ENCODE data around the gene TPRN. TPM values are rescaled to one million over a fixed set of nuclear protein-coding genes. Genes with fewer than 3 reads are reported as not detected.
A peak's percentile ranks its signal among the peaks of the same experiment; 100 is the strongest.

Gene TPRN
- total RNA-seq, 1 experiment from 2014 or later, result 43.1 TPM

DNA sequence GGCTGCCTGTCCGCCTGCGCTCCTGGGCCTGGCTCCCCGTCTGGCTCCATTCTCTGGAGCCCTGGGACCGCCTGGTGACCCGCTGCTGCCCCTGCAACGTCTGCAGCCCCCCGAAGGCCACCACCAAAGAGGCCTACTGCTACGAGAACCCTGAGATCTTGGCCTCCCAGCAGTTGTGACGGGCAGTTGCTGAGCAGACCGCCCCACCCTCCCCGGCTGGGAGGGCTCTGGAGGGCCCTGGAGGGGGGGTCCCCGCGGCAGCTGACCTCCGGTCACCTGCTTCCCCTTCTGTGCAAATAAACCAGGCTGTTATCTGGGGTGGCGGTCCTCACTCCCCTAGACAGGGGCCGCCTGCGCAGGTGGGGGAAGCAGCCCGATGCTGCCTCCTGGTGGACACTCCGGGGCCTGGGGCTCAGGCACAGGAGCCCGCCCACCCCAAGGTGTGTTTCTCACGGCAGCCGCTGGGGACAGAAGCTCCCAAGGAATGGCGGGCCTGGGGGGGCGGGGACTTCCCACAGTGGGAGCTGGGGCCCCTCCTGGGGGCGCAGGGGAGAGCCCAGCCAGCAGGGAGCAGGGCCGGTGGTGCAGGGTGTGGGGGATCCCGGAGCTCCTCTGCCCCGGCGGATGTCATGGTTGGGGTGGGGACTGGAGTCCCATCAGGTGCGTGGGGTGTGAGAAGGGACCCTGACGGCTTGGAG, 35.8 kb upstream of the TPRN start (continued):
- TF ChIP-seq ETV6 (CRISPR knock-in tag; IDR thresholded peaks at IDR 0.05) (peak; percentile 43; the same call in 1 of the 2 replicates), ZNF423 (CRISPR knock-in tag; IDR thresholded peaks at IDR 0.05) (peak; percentile 87), CREM (CRISPR knock-in tag; IDR thresholded peaks at IDR 0.05) (no peak), CBFB (CRISPR knock-in tag; IDR thresholded peaks at IDR 0.05; ENCODE audit: low read depth) (no peak), SP1 (CRISPR knock-in tag; conservative IDR thresholded peaks at IDR 0.05) (peak; percentile 53; the same call in 1 of the 2 replicates), TEAD1 (CRISPR knock-in tag; IDR thresholded peaks at IDR 0.05) (peak; percentile 77)
- TF ChIP-seq, protein P1, sequence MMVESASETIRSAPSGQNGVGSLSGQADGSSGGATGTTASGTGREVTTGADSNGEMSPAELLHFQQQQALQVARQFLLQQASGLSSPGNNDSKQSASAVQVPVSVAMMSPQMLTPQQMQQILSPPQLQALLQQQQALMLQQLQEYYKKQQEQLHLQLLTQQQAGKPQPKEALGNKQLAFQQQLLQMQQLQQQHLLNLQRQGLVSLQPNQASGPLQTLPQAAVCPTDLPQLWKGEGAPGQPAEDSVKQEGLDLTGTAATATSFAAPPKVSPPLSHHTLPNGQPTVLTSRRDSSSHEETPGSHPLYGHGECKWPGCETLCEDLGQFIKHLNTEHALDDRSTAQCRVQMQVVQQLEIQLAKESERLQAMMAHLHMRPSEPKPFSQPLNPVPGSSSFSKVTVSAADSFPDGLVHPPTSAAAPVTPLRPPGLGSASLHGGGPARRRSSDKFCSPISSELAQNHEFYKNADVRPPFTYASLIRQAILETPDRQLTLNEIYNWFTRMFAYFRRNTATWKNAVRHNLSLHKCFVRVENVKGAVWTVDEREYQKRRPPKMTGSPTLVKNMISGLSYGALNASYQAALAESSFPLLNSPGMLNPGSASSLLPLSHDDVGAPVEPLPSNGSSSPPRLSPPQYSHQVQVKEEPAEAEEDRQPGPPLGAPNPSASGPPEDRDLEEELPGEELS (CRISPR knock-in tag; IDR thresholded peaks at IDR 0.05), result no peak
- TF ChIP-seq, protein P2, sequence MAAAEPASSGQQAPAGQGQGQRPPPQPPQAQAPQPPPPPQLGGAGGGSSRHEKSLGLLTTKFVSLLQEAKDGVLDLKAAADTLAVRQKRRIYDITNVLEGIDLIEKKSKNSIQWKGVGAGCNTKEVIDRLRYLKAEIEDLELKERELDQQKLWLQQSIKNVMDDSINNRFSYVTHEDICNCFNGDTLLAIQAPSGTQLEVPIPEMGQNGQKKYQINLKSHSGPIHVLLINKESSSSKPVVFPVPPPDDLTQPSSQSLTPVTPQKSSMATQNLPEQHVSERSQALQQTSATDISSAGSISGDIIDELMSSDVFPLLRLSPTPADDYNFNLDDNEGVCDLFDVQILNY (CRISPR knock-in tag; IDR thresholded peaks at IDR 0.05), result 0 out of 2 replicates have a peak, but pooled peaks have one; percentile 34
- TF ChIP-seq, protein P3, sequence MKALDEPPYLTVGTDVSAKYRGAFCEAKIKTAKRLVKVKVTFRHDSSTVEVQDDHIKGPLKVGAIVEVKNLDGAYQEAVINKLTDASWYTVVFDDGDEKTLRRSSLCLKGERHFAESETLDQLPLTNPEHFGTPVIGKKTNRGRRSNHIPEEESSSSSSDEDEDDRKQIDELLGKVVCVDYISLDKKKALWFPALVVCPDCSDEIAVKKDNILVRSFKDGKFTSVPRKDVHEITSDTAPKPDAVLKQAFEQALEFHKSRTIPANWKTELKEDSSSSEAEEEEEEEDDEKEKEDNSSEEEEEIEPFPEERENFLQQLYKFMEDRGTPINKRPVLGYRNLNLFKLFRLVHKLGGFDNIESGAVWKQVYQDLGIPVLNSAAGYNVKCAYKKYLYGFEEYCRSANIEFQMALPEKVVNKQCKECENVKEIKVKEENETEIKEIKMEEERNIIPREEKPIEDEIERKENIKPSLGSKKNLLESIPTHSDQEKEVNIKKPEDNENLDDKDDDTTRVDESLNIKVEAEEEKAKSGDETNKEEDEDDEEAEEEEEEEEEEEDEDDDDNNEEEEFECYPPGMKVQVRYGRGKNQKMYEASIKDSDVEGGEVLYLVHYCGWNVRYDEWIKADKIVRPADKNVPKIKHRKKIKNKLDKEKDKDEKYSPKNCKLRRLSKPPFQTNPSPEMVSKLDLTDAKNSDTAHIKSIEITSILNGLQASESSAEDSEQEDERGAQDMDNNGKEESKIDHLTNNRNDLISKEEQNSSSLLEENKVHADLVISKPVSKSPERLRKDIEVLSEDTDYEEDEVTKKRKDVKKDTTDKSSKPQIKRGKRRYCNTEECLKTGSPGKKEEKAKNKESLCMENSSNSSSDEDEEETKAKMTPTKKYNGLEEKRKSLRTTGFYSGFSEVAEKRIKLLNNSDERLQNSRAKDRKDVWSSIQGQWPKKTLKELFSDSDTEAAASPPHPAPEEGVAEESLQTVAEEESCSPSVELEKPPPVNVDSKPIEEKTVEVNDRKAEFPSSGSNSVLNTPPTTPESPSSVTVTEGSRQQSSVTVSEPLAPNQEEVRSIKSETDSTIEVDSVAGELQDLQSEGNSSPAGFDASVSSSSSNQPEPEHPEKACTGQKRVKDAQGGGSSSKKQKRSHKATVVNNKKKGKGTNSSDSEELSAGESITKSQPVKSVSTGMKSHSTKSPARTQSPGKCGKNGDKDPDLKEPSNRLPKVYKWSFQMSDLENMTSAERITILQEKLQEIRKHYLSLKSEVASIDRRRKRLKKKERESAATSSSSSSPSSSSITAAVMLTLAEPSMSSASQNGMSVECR (CRISPR knock-in tag; IDR thresholded peaks at IDR 0.05; ENCODE audit: borderline replicate concordance), result peak; percentile 84; the same call in 1 of the 2 replicates

DNA sequence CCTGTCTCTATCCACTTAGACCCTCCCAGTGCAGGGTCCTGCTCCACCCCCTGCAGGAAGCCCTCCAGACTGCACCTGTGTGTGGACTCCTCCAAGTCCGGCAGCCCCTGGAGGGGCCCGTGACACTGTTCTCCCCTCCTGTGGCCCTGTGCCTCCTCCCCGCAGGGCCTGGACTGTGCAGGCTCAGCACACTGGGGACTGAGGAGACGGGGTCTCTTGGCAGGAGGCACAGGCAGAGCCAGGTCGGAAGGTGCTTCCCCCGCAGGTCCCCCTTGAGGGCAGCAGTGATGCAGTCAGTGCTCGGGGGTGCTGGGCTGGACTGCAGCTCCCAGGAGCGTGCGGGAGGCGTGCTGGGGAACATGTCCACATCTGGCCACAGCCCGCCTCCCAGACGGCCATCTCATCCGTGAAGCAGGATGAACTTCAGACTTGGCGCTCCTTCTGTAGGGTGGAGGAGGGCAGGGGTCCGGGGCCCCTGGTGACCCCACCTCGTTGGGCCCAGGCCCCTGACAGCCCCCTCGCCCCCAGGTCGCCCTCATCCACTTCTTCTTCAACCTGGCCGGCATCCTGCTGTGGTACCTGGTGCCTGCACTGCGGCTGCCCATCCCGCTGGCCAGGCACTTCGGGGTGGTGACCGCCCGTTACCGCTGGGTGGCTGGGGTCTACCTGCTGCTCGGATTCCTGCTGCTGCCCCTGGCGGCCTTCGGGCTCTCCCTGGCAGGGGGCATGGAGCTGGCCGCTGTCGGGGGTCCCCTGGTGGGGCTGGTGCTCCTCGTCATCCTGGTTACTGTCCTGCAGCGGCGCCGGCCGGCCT, 35.1 kb upstream of the TPRN start:
- TF ChIP-seq ZNF423 (CRISPR knock-in tag; IDR thresholded peaks at IDR 0.05) (0 out of 2 replicates have a peak, but pooled peaks have one; percentile 8), FOXP1 (CRISPR knock-in tag; IDR thresholded peaks at IDR 0.05; ENCODE audit: borderline replicate concordance) (no peak), KAT7 (CRISPR knock-in tag; IDR thresholded peaks at IDR 0.05; ENCODE audit: borderline replicate concordance) (peak; percentile 84; the same call in 1 of the 2 replicates)
- TF ChIP-seq, protein P4, sequence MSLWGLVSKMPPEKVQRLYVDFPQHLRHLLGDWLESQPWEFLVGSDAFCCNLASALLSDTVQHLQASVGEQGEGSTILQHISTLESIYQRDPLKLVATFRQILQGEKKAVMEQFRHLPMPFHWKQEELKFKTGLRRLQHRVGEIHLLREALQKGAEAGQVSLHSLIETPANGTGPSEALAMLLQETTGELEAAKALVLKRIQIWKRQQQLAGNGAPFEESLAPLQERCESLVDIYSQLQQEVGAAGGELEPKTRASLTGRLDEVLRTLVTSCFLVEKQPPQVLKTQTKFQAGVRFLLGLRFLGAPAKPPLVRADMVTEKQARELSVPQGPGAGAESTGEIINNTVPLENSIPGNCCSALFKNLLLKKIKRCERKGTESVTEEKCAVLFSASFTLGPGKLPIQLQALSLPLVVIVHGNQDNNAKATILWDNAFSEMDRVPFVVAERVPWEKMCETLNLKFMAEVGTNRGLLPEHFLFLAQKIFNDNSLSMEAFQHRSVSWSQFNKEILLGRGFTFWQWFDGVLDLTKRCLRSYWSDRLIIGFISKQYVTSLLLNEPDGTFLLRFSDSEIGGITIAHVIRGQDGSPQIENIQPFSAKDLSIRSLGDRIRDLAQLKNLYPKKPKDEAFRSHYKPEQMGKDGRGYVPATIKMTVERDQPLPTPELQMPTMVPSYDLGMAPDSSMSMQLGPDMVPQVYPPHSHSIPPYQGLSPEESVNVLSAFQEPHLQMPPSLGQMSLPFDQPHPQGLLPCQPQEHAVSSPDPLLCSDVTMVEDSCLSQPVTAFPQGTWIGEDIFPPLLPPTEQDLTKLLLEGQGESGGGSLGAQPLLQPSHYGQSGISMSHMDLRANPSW (CRISPR knock-in tag; conservative IDR thresholded peaks at IDR 0.05; ENCODE audit: low read depth), result no peak
- Mint-ChIP-seq H3K9me3 (no peaks in the 10 kb centered on the region), H3K36me3 (no peaks in the 10 kb centered on the region), H3K27me3 (ENCODE audit: low read depth) (no peaks in the 10 kb centered on the region), H3K4me1 (peaks cover 18% of the 10 kb centered on the region), H3K4me3 (no peak overlapping the region), H3K27ac (no peak overlapping the region; the same call in 1 of the 2 replicates)
- DNase-seq (ENCODE audit: low spot score) (peak; percentile 55), ATAC-seq (peak; percentile 27)
- POLR2A ChIA-PET, result interaction anchor here (0.5 to 0.7 kb wide), 3 partner anchors 21 to 121 kb away, joined by 3 to 4 read pairs (median 3); partner anchors contain the start of gene DPP7
- CTCF ChIA-PET, result interaction anchor here (0.6 to 4.6 kb wide), 56 partner anchors 9 to 631 kb away, joined by 3 to 143 read pairs (median 8); partner anchors contain the start of genes CYSRT1, EXD3, GRIN1 and LRRC26

Data from WTC11 (cell line).